WTC11 (cell line): ENCODE measurements around the gene SOAT1.

Source experiments
- ATF2 ChIP-seq: sonication (generic); formaldehyde crosslinking; IDR thresholded peaks from 2 replicates; pipeline ENCODE4 v1.8.1; 2022; ENCODE audit warnings: low read depth, missing genetic modification reagents, borderline replicate concordance
- CTCF ChIP-seq: fragments of 200-600 bp; IDR thresholded peaks from 2 replicates; pipeline ENCODE4 v1.8.0; 2022; ENCODE audit warnings: antibody characterized with exemption
- MAX ChIP-seq: sonication (generic); formaldehyde crosslinking; IDR thresholded peaks from 2 replicates; pipeline ENCODE4 v1.8.0; 2022; ENCODE audit warnings: mild to moderate bottlenecking, missing genetic modification reagents
- PRDM15 ChIP-seq: sonication (generic); formaldehyde crosslinking; IDR thresholded peaks from 2 replicates; pipeline ENCODE4 v1.8.0; 2022; ENCODE audit warnings: missing genetic modification reagents
- ZBTB21 ChIP-seq: sonication (generic); formaldehyde crosslinking; IDR thresholded peaks from 2 replicates; pipeline ENCODE4 v1.8.1; 2023; ENCODE audit warnings: mild to moderate bottlenecking, missing genetic modification reagents, borderline replicate concordance
- ZNF138 ChIP-seq: sonication (generic); formaldehyde crosslinking; conservative IDR thresholded peaks from 2 replicates; pipeline ENCODE4 v1.8.1; 2022; ENCODE audit warnings: mild to moderate bottlenecking, moderate library complexity, missing genetic modification reagents
- ZNF317 ChIP-seq: sonication (generic); formaldehyde crosslinking; IDR thresholded peaks from 2 replicates; pipeline ENCODE4 v1.8.1; 2023; ENCODE audit warnings: low read depth, mild to moderate bottlenecking, moderate library complexity, missing genetic modification reagents, borderline replicate concordance

GRCh38 chr1:179341943-179342547, 48.4 kb downstream of the SOAT1 start:
- TF ChIP-seq PRDM15 (CRISPR knock-in tag) (no peak), ZNF317 (no peak), CTCF (no peak), ZNF138 (CRISPR knock-in tag) (no peak), MAX (no peak), ATF2 (CRISPR knock-in tag) (no peak), ZBTB21 (CRISPR knock-in tag) (no peak)
